ENCODE results near the gene ITCH. TPM values are rescaled to one million over a fixed set of nuclear protein-coding genes. Genes with fewer than 3 reads are reported as not detected.
"Not testable (repeated sequence)": the region's sequence is repeated elsewhere in the genome, so short reads cannot be mapped to it uniquely, and the experiment has no call there.

The ITCH gene
- total RNA-seq, 2 experiments from 2014 or later: 51.6 to 57.9 TPM

DNA sequence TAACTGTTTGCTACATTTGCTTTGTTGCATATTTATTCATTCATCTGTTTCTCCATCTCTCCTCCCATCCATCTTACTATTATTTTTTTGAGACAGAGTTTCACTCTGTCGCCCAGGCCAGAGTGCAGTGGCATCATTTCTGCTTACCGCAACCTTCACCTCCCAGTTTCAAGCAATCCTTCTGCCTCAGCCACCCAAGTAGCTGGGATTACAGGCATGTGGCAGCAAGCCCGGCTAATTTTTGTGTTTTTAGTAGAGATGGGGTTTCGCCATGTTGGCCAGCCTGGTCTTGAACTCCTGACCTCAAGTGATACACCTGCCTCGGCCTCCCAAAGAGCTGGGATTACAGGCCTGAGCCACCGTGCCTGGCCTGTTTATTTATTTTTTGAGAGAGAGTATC lies 9.6 kb upstream of the ITCH start:
- not testable (repeated sequence) for H3K4me3 Mint-ChIP-seq; DNase-seq; H3K27me3 Mint-ChIP-seq; H3K27ac Mint-ChIP-seq; H3K36me3 Mint-ChIP-seq; H3K9me3 Mint-ChIP-seq (ENCODE audit: low read depth); ATAC-seq
- CTCF ChIA-PET: interaction anchor here (0.9 kb wide), 1 partner anchor 743 kb away, joined by 3 read pairs; no protein-coding TSS in a partner anchor
- H3K4me1 Mint-ChIP-seq: peaks cover 11% of the 10 kb centered on the region

DNA sequence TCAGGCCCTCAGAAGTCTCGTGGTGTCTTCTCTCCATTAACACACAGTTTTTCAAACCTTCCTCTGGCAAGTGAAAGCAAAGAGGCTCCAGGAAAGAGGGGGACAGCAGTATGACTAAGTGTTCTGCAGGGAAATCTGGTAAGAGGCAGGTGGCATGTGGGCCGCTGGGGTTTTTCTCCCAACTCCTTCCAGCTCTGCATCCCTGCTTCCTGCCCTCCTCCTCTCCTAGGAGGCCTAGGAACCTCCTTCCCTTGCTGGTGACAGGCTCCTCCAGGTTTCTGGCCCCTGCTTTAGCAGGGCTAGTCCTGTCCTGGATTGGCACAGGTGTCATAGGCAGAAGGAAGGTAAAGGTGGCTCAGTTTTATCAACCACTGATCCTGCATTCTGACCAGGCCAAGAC lies 7.6 kb upstream of the ITCH start:
- peaks cover 3% of the 10 kb centered on the region for H3K4me1 Mint-ChIP-seq
- ATAC-seq: no peak
- CTCF ChIA-PET: interaction anchor here (1.3 kb wide), 1 partner anchor 43 kb away, joined by 5 read pairs; no protein-coding TSS in a partner anchor
- no peak overlapping the region for H3K4me3 Mint-ChIP-seq
- no peak for DNase-seq
- H3K27me3 Mint-ChIP-seq: no peaks in the 10 kb centered on the region
- no peaks in the 10 kb centered on the region for H3K36me3 Mint-ChIP-seq
- H3K9me3 Mint-ChIP-seq (ENCODE audit: low read depth): no peaks in the 10 kb centered on the region
- H3K27ac Mint-ChIP-seq: no peak overlapping the region

DNA sequence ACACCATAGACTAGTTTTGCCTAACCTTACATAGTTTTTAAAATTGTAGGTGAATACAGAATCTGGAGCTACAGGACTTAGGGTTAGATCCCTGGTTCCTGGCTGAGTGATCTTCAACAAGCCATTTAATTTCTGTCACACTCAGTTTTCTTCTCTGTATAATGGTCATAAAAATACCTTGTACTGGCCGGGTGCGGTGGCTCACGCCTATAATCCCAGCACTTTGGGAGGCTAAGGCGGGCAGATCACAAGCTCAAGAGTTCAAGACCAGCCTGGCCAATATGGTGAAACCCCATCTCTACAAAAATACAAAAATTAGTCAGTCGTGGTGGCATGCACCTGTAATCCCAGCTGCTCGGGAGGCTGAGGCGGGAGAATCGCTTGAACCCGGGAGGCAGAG lies 3.3 kb upstream of the ITCH start:
- H3K9me3 Mint-ChIP-seq (ENCODE audit: low read depth); H3K27me3 Mint-ChIP-seq; H3K4me3 Mint-ChIP-seq; H3K36me3 Mint-ChIP-seq; ATAC-seq; H3K27ac Mint-ChIP-seq; H3K4me1 Mint-ChIP-seq; DNase-seq: not testable (repeated sequence)
- CTCF ChIA-PET: interaction anchor here (0.6 kb wide), 1 partner anchor 168 kb away, joined by 4 read pairs; no protein-coding TSS in a partner anchor

DNA sequence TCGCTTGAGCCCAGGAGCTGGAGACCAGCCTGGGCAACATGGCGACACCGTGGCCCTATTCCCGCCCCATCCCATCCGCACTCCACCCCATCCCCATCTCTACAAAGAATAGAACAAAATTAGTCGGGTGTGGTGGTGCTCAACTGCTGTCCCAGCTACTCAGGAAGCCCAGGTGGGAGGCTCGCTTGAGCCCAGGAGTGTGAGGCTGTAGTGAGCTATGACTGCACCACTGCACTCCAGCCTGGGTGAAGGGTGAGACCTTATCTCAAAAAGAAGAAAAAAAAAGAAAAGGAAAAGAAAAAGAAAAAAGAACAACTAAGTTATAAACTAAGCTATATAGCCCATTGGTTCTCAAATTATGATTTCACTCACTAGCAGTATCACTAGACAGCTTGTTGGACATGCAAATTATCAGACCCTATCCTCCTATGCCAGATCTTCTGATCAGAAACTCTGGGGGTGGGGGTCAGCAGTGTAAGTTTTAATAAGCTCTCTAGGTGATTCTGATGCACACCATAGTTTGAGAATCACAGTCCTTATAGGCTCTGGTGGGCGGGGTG lies 491 bp upstream of the ITCH start:
- Mint-ChIP-seq H3K4me1 (peaks cover 34% of the 10 kb centered on the region), H3K27me3 (no peaks in the 10 kb centered on the region), H3K36me3 (peaks cover 22% of the 10 kb centered on the region), H3K4me3 (peak overlapping the region; percentile 94), H3K27ac (peak overlapping the region; percentile 98), H3K9me3 (ENCODE audit: low read depth) (peaks cover 2% of the 10 kb centered on the region)
- ATAC-seq (no peak), DNase-seq (no peak)
- CTCF ChIA-PET: interaction anchor here (0.7 to 3.5 kb wide), 11 partner anchors 11 to 407 kb away, joined by 3 to 26 read pairs (median 3); partner anchors contain the start of gene DYNLRB1

DNA sequence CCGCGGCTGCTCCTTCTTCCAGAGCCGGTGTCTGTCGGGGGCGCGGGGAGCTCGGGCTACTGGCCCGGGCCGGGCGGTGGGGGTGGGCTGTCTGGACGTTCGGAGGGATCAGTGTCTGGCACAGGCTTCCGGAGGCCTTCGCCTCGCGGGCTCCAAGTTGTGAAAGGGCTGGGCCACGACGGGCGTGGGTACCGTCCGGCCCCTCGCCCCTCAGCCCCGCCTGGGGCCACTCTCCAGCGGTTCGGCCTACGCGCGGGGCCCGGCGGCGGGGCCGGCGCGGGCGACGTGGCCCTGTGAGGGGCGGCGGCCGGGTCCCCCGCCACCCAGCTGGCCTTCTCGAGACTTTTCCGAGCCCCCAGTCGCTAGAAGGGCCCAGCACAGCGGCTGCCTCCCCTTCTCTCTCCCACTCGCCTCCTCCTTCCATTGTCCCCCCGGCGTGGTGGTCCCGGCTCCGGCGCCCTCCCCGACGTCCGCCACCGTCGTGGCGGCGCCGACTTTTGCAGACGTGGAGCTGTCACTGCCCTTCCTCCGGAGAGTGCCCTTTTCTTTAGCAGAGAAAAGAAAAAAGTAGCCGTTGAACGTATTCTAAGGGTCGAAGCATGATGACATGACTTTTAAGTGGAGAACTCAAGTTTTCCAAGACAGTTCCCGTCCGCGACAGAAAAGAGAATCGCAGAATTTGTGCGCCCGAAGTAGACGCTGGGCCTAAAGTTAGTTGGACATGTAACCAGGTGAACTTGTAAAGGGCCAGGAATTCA lies 571 bp downstream of the ITCH start:
- H3K4me3 Mint-ChIP-seq: peak overlapping the region; percentile 94
- CTCF ChIA-PET: interaction anchor here (1.1 to 3.5 kb wide), 7 partner anchors 10 to 406 kb away, joined by 3 to 26 read pairs (median 6); partner anchors contain the start of gene DYNLRB1
- H3K27me3 Mint-ChIP-seq: no peaks in the 10 kb centered on the region
- H3K36me3 Mint-ChIP-seq: peaks cover 31% of the 10 kb centered on the region
- peaks cover 2% of the 10 kb centered on the region for H3K9me3 Mint-ChIP-seq (ENCODE audit: low read depth)
- DNase-seq (peak; percentile 46), ATAC-seq (peak; percentile 65)
- H3K4me1 Mint-ChIP-seq: peaks cover 45% of the 10 kb centered on the region
- H3K27ac Mint-ChIP-seq: peak overlapping the region; percentile 98

GRCh38 chr20:34364223-34364506 lies 1.1 kb downstream of the ITCH start:
- CTCF ChIA-PET: interaction anchor here (1.8 to 3.5 kb wide), 3 partner anchors 51 to 152 kb away, joined by 4 to 26 read pairs (median 10); partner anchors contain the start of gene DYNLRB1
- peaks cover 50% of the 10 kb centered on the region for H3K4me1 Mint-ChIP-seq
- ATAC-seq: no peak
- no peaks in the 10 kb centered on the region for H3K27me3 Mint-ChIP-seq
- peak overlapping the region; percentile 94 for H3K4me3 Mint-ChIP-seq
- H3K27ac Mint-ChIP-seq: peak overlapping the region; percentile 80
- peaks cover 35% of the 10 kb centered on the region for H3K36me3 Mint-ChIP-seq
- no peak for DNase-seq
- H3K9me3 Mint-ChIP-seq (ENCODE audit: low read depth): peaks cover 2% of the 10 kb centered on the region

GRCh38 chr20:34365765-34366213 lies 2.7 kb downstream of the ITCH start:
- Mint-ChIP-seq H3K27me3 (no peaks in the 10 kb centered on the region), H3K4me1 (peaks cover 63% of the 10 kb centered on the region), H3K4me3 (peak overlapping the region; percentile 52), H3K36me3 (peaks cover 51% of the 10 kb centered on the region), H3K27ac (peak overlapping the region; percentile 72), H3K9me3 (ENCODE audit: low read depth) (peaks cover 2% of the 10 kb centered on the region)
- peak; percentile 18 for ATAC-seq
- CTCF ChIA-PET: interaction anchor here (1.4 to 1.8 kb wide), 2 partner anchors 112 to 151 kb away, joined by 4 read pairs; partner anchors contain the start of gene DYNLRB1
- DNase-seq: peak; percentile 84

DNA sequence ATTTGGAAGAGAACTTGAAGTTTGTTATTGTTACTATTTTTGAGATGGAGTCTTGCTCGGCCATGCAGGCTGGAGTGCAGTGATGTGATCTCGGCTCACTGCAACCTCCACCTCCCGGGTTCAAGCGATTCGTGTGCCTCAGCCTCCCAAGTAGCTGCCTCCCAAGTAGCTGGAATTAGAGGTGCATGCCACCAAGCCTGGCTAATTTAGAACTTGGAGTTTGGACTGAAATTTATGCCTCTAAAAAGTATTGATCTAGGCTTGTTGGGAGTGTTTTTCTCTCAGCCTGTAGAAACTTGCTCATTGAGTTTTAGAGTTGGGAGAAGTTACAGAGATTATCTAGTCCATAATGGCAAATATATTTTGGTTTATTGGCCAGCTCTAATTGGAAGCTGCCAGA lies 4.1 kb downstream of the ITCH start:
- no peak for DNase-seq
- Mint-ChIP-seq H3K27me3 (no peaks in the 10 kb centered on the region), H3K4me1 (peaks cover 63% of the 10 kb centered on the region), H3K9me3 (ENCODE audit: low read depth) (peaks cover 2% of the 10 kb centered on the region), H3K36me3 (peaks cover 56% of the 10 kb centered on the region), H3K4me3 (no peak overlapping the region), H3K27ac (no peak overlapping the region)
- CTCF ChIA-PET: interaction anchor here (1.4 kb wide), 1 partner anchor 150 kb away, joined by 4 read pairs; the partner anchor contains the start of gene DYNLRB1
- ATAC-seq: no peak

- Mint-ChIP-seq H3K4me1 (peaks cover 63% of the 10 kb centered on the region), H3K36me3 (peaks cover 59% of the 10 kb centered on the region)
- not testable (repeated sequence) for DNase-seq; H3K9me3 Mint-ChIP-seq (ENCODE audit: low read depth); H3K4me3 Mint-ChIP-seq; ATAC-seq; H3K27me3 Mint-ChIP-seq; H3K27ac Mint-ChIP-seq
- CTCF ChIA-PET: interaction anchor here (2.4 kb wide), 1 partner anchor 55 kb away, joined by 12 read pairs; no protein-coding TSS in a partner anchor
Observed at GRCh38 chr20:34367911-34368310, 4.8 kb downstream of the ITCH start.

GRCh38 chr20:34368547-34368946 lies 5.5 kb downstream of the ITCH start:
- DNase-seq (no peak), ATAC-seq (no peak)
- peaks cover 59% of the 10 kb centered on the region for H3K36me3 Mint-ChIP-seq
- peak overlapping the region; percentile 82 for H3K27ac Mint-ChIP-seq
- H3K9me3 Mint-ChIP-seq (ENCODE audit: low read depth): peaks cover 2% of the 10 kb centered on the region
- no peak overlapping the region for H3K4me3 Mint-ChIP-seq
- H3K4me1 Mint-ChIP-seq: peaks cover 62% of the 10 kb centered on the region
- CTCF ChIA-PET: interaction anchor here (2.4 kb wide), 1 partner anchor 56 kb away, joined by 12 read pairs; no protein-coding TSS in a partner anchor
- H3K27me3 Mint-ChIP-seq: no peaks in the 10 kb centered on the region

GRCh38 chr20:34369265-34369664 lies 6.2 kb downstream of the ITCH start:
- DNase-seq: peak; percentile 78
- H3K36me3 Mint-ChIP-seq: peaks cover 59% of the 10 kb centered on the region
- H3K4me1 Mint-ChIP-seq: peaks cover 57% of the 10 kb centered on the region
- H3K9me3 Mint-ChIP-seq (ENCODE audit: low read depth): peaks cover 2% of the 10 kb centered on the region
- CTCF ChIA-PET: interaction anchor here (2.4 kb wide), 1 partner anchor 57 kb away, joined by 12 read pairs; no protein-coding TSS in a partner anchor
- no peaks in the 10 kb centered on the region for H3K27me3 Mint-ChIP-seq
- H3K4me3 Mint-ChIP-seq: no peak overlapping the region
- H3K27ac Mint-ChIP-seq: peak overlapping the region; percentile 82
- peak; percentile 88 for ATAC-seq

GRCh38 chr20:34370062-34370461 lies 7.0 kb downstream of the ITCH start:
- no peak overlapping the region for H3K4me3 Mint-ChIP-seq
- CTCF ChIA-PET: interaction anchor here (2.4 kb wide), 1 partner anchor 57 kb away, joined by 12 read pairs; no protein-coding TSS in a partner anchor
- peaks cover 58% of the 10 kb centered on the region for H3K4me1 Mint-ChIP-seq
- H3K36me3 Mint-ChIP-seq: peaks cover 62% of the 10 kb centered on the region
- no peaks in the 10 kb centered on the region for H3K27me3 Mint-ChIP-seq
- H3K9me3 Mint-ChIP-seq (ENCODE audit: low read depth): peaks cover 2% of the 10 kb centered on the region
- H3K27ac Mint-ChIP-seq: peak overlapping the region; percentile 82
- ATAC-seq (no peak), DNase-seq (no peak)

DNA sequence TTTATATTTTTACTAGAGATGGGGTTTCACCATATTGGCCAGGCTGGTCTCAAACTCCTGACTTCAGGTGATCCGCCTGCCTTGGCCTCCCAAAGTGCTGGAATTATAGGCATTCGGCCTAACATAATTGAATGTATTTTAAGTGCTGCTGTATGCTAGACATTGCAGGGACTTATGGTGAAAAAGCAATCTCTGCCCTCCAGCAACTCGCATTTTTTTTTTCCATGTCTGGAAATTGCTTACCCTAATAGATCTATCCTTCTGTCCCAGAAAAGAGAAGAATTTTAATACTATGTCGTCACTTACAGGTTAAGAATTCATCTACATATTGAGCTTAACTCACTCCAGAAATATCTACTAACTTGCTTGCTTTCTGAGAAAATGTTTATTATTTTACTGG lies 10.4 kb downstream of the ITCH start:
- Mint-ChIP-seq H3K9me3 (ENCODE audit: low read depth) (no peaks in the 10 kb centered on the region), H3K27me3 (no peaks in the 10 kb centered on the region), H3K36me3 (peaks cover 57% of the 10 kb centered on the region), H3K27ac (no peak overlapping the region), H3K4me3 (no peak overlapping the region), H3K4me1 (peaks cover 46% of the 10 kb centered on the region)
- CTCF ChIA-PET: interaction anchor here (1.0 to 1.1 kb wide), 2 partner anchors 11 to 60 kb away, joined by 3 read pairs; partner anchors contain the start of gene ITCH
- ATAC-seq (no peak), DNase-seq (no peak)

Measured in activated CD8-positive, alpha-beta memory T cell treated with anti-CD3 and anti-CD28 coated beads, Interleukin-2, amount 10 ng/mL, durations not matched to agents 7 days and 5 days (primary cell).